IMR-90 (cell line): Measurements from ENCODE around the gene STING1. TPM values are rescaled to one million over a fixed set of nuclear protein-coding genes. Genes with fewer than 3 reads are reported as not detected.
"Not testable (repeated sequence)": the region's sequence is repeated elsewhere in the genome, so short reads cannot be mapped to it uniquely, and the experiment has no call there.

Experiments used
- ATAC-seq: fragments of 200-7000 bp; cut with Tn5 transposase; 2 replicates; pipeline ENCODE4 v1.9.1; 2020; ENCODE audit warnings: low read depth, mild to moderate bottlenecking, moderate library complexity
- BruUV-seq: library from RNA; stranded (reverse); fragments of 400-500 nt; replicated peaks from 2 replicates; lab custom pipeline; 2021; lab: Mats Ljungman, UMichigan
- CTCF ChIA-PET: fragments of 300-600 bp; formaldehyde crosslinking; extraction: SDS; loops from one replicate; lab custom pipeline; 2021; ENCODE audit warnings: antibody characterized with exemption; lab: Yijun Ruan, JAX
- POLR2A ChIA-PET: fragments of 300-600 bp; sonication (Branson Sonifier 250); formaldehyde crosslinking; loops from one replicate; lab custom pipeline; 2022; ENCODE audit warnings: antibody characterized with exemption; ENCODE audit not compliant: unreplicated experiment; lab: Charles Lee
- DNase-seq: peaks from one replicate; pipeline ENCODE4 v3.0.0; 2013
- H2AFZ ChIP-seq: replicated peaks from 2 replicates; pipeline ENCODE3; 2013; ENCODE audit warnings: low read length, mild to moderate bottlenecking; ENCODE audit not compliant: poor library complexity
- H2AK5ac ChIP-seq: 2 replicates; pipeline ENCODE4 v1.6.1; 2013; ENCODE audit warnings: low read depth, low read length, inconsistent platforms
- H2AK9ac ChIP-seq: replicated peaks from 2 replicates; pipeline ENCODE3; 2013; ENCODE audit warnings: mild to moderate bottlenecking, low read depth, low read length, moderate library complexity; ENCODE audit not compliant: poor library complexity
- H2BK120ac ChIP-seq: 2 replicates; pipeline ENCODE4 v1.6.1; 2013; ENCODE audit warnings: low read depth, low read length, inconsistent platforms
- H2BK15ac ChIP-seq: 3 replicates; pipeline ENCODE4 v1.6.1; 2013; ENCODE audit warnings: low read depth, low read length, inconsistent platforms
- H2BK20ac ChIP-seq: 2 replicates; pipeline ENCODE4 v1.6.1; 2013; ENCODE audit warnings: low read depth, mild to moderate bottlenecking, inconsistent platforms, low read length, moderate library complexity
- H2BK5ac ChIP-seq: 2 replicates; pipeline ENCODE4 v1.6.1; 2013; ENCODE audit warnings: mild to moderate bottlenecking, low read depth, low read length, inconsistent platforms; ENCODE audit not compliant: poor library complexity, severe bottlenecking
- H3K14ac ChIP-seq: replicated peaks from 2 replicates; pipeline ENCODE4 v1.6.1; 2013; ENCODE audit warnings: low read depth, low read length, inconsistent platforms
- H3K18ac ChIP-seq: 2 replicates; pipeline ENCODE4 v1.6.1; 2013; ENCODE audit warnings: low read depth, low read length, control low read depth
- H3K23ac ChIP-seq: 2 replicates; pipeline ENCODE4 v1.6.1; 2013; ENCODE audit warnings: low read depth, low read length, inconsistent platforms
- H3K27ac ChIP-seq: 2 replicates; pipeline ENCODE4 v1.5.1; 2013; ENCODE audit warnings: mild to moderate bottlenecking, control low read depth, low read length; ENCODE audit not compliant: insufficient read depth
- H3K27me3 ChIP-seq: 2 replicates; pipeline ENCODE4 v1.6.1; 2013; ENCODE audit warnings: low read length; ENCODE audit not compliant: control insufficient read depth, insufficient read depth
- H3K36me3 ChIP-seq: 2 replicates; pipeline ENCODE4 v1.6.1; 2013; ENCODE audit warnings: low read length, mixed read lengths; ENCODE audit not compliant: control insufficient read depth, insufficient read depth
- H3K4ac ChIP-seq: 2 replicates; pipeline ENCODE4 v1.6.1; 2013; ENCODE audit warnings: low read depth, low read length, inconsistent platforms
- H3K4me1 ChIP-seq: 2 replicates; pipeline ENCODE4 v1.6.1; 2013; ENCODE audit warnings: low read length, mixed read lengths; ENCODE audit not compliant: control insufficient read depth, insufficient read depth
- H3K4me2 ChIP-seq: 2 replicates; pipeline ENCODE4 v1.6.1; 2013; ENCODE audit warnings: low read depth, mild to moderate bottlenecking, control low read depth, low read length, moderate library complexity
- H3K4me3 ChIP-seq: 2 replicates; pipeline ENCODE4 v1.5.1; 2013; ENCODE audit warnings: low read depth, mild to moderate bottlenecking, control low read depth, low read length, moderate library complexity; ENCODE audit not compliant: insufficient read depth
- H3K56ac ChIP-seq: 2 replicates; pipeline ENCODE4 v1.6.1; 2013; ENCODE audit warnings: low read length, inconsistent platforms; ENCODE audit not compliant: insufficient read depth; ENCODE audit errors: extremely low read depth
- H3K79me1 ChIP-seq, 2 experiments: 2 replicates each; pipeline ENCODE4 v1.6.1; 2013; ENCODE audit warnings: low read length in 2 of 2, inconsistent platforms in 1 of 2, low read depth in 1 of 2
- H3K9ac ChIP-seq: 2 replicates; pipeline ENCODE4 v1.6.1; 2013; ENCODE audit warnings: low read depth, low read length, control low read depth
- H3K9me1 ChIP-seq: 2 replicates; pipeline ENCODE4 v1.6.1; 2013; ENCODE audit warnings: low read length, inconsistent platforms; ENCODE audit not compliant: insufficient read depth
- H3K9me3 ChIP-seq: 2 replicates; pipeline ENCODE4 v1.6.1; 2013; ENCODE audit warnings: low read length; ENCODE audit not compliant: control insufficient read depth, insufficient read depth
- H4K20me1 ChIP-seq: 2 replicates; pipeline ENCODE4 v1.6.1; 2013; ENCODE audit warnings: low read length, inconsistent platforms; ENCODE audit not compliant: insufficient read depth
- H4K5ac ChIP-seq: 2 replicates; pipeline ENCODE4 v1.6.1; 2013; ENCODE audit warnings: mild to moderate bottlenecking, low read depth, low read length, control low read depth
- H4K8ac ChIP-seq, 2 experiments: 2 replicates each; pipeline ENCODE4 v1.6.1; 2013; ENCODE audit warnings: low read depth in 2 of 2, low read length in 2 of 2, control low read depth in 1 of 2, inconsistent platforms in 1 of 2
- H4K91ac ChIP-seq: 2 replicates; pipeline ENCODE4 v1.6.1; 2013; ENCODE audit warnings: low read depth, low read length, inconsistent platforms; ENCODE audit not compliant: insufficient read depth
- MXI1 ChIP-seq: IDR thresholded peaks from 2 replicates; pipeline ENCODE4 v1.6.1; 2012; ENCODE audit warnings: low read depth, mild to moderate bottlenecking, low read length, moderate library complexity, borderline replicate concordance
- RAD21 ChIP-seq: IDR thresholded peaks from 2 replicates; pipeline ENCODE4 v1.6.1; 2012; ENCODE audit warnings: low read length, improper control_type of control experiment
- RFX5 ChIP-seq: IDR thresholded peaks from 2 replicates; pipeline ENCODE4 v1.8.0; 2012; ENCODE audit warnings: low read depth, mild to moderate bottlenecking, low read length, moderate library complexity
- SMC3 ChIP-seq: fragments of 150-350 bp; IDR thresholded peaks from 2 replicates; pipeline ENCODE4 v1.6.1; 2016; ENCODE audit warnings: low read depth, mild to moderate bottlenecking, antibody characterized with exemption, low read length, moderate library complexity
- WGBS, 2 experiments: methylation state at CpG; one replicate each; pipeline versions ENCODE4 v1.1.5 to v1.1.7; 2013; ENCODE audit warnings: missing lambda C conversion rate in 2 of 2; ENCODE audit not compliant: insufficient read length in 1 of 2; ENCODE audit errors: extremely low coverage in 2 of 2; 5-methylcytosine and 5-hydroxymethylcytosine counted together
- dilution Hi-C: fragments of 300-500 bp; cut with HindIII; formaldehyde crosslinking; loops from one replicate; pipeline ENCODE4 v1.14.3; 2018; ENCODE audit warnings: low sequenced_read_pairs; ENCODE audit not compliant: unreplicated experiment
- in situ Hi-C: fragments of 300-500 bp; cut with MboI; formaldehyde crosslinking; loops from 3 replicates; pipeline ENCODE4 v1.14.3; 2019; ENCODE audit warnings: low sequenced_read_pairs, inconsistent platforms, mixed read lengths
- intact Hi-C: fragments of 100-400 bp; cut with micrococcal nuclease; formaldehyde crosslinking; loops from 2 replicates; pipeline ENCODE4 v1.10.0; 2022
- polyA plus RNA-seq, 3 experiments: library from polyadenylated mRNA; depleted of rRNA; stranded (reverse); fragments of >200 nt; gene quantifications; 2 replicates each; pipeline ENCODE4 v1.2.3, GENCODE V29; 2012; ENCODE audit warnings: low replicate concordance in 1 of 3
- total RNA-seq: library from RNA; depleted of rRNA; stranded (reverse); fragments of >200 nt; gene quantifications from 2 replicates; pipeline ENCODE4 v1.2.3, GENCODE V29; 2012

Gene STING1
- total and polyA plus RNA-seq, 2 of the 4 experiments (the other 2 are of a cell fraction), result 18.6 to 63.5 TPM

DNA sequence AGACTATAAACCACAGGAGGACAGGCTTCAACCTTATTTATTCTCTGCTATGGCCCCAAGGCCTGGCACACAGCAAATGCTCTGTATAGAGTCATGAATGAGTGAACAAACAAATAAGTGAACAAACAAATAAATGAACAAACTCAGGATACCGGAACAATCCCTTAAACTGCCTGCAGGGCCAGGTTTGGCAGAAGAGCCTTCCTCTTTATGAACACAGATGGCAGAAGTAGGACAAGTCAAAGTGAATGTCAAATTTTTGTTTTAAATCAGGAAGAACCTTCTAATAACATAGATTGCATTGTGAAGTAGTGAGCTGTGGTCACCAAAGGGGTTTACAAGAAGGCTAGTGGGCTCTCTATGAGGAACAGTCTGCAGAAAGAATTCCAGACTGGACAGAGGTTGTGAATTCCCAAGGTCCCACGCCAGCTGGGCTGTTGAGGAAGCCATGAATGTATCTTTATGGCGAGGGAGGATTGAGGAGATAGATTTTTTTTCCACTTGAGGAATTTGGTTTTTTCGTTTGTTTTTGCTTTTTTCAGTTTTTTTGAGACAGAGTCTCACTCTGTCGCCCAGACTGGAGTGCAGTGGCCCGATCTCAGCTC is 30.3 kb upstream of the STING1 start:
- ATAC-seq, result no peak

DNA sequence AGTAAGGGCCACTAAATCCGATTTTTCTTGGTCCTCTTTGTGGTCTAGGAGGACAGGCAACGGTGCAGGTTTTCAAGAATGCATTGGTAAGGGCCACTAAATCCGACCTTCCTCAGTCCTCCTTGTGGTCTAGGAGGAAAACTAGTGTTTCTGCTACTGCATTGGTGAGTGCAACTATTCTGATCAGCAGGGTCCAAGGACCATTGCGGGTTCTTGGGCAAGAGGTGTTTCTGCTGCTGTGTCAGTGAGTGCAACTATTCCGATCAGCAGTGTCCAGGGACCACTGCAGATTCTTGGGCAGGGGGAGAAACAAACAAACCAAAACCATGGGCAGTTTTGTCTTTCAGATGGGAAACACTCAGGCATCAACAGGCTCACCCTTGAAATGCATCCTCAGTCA is 22.2 kb upstream of the STING1 start:
- CTCF ChIA-PET, BruUV-seq, ATAC-seq: not testable (repeated sequence)

More for the DNA sequence above, 30.3 kb upstream of the STING1 start:
- H3K18ac ChIP-seq, result no peak overlapping the region
- H2BK20ac ChIP-seq, result no peak overlapping the region
- H3K23ac ChIP-seq, result no peak overlapping the region
- CTCF ChIA-PET, result interaction anchor here (0.6 to 3.2 kb wide), 9 partner anchors 10 to 146 kb away, joined by 3 to 32 read pairs (median 4); partner anchors contain the start of gene DNAJC18
- no peak overlapping the region for H2BK120ac ChIP-seq
- dilution Hi-C loops (loop anchor here (25.0 kb wide), 1 partner anchor 101 kb away; the partner anchor contains the start of gene SPATA24), intact Hi-C loops (loop anchor here (1.0 kb wide), 1 partner anchor 91 kb away; no protein-coding TSS in a partner anchor), in situ Hi-C loops (no loop called here)
- H4K5ac ChIP-seq, result no peak overlapping the region
- no peak overlapping the region for H3K14ac ChIP-seq
- H2AFZ ChIP-seq, result peak overlapping the region; percentile 9
- POLR2A ChIA-PET, result no interaction called here
- no peak overlapping the region for H2AK5ac ChIP-seq
- no peaks in the 10 kb centered on the region for H3K9me3 ChIP-seq
- no peak for TF ChIP-seq MXI1
- TF ChIP-seq RFX5, result no peak
- TF ChIP-seq SMC3, result no peak
- 0 out of 2 replicates have a peak, but pooled peaks have one; percentile 18 for TF ChIP-seq RAD21
- BruUV-seq, result no TSS peak
- H3K4ac ChIP-seq, result no peak overlapping the region
- H3K56ac ChIP-seq, result no peak overlapping the region
- H3K36me3 ChIP-seq, result no peaks in the 10 kb centered on the region
- no peaks in the 10 kb centered on the region; a peak in 1 of 4 replicates for H3K79me1 ChIP-seq
- no peak overlapping the region for H2BK5ac ChIP-seq
- H3K4me1 ChIP-seq, result peaks cover 3% of the 10 kb centered on the region
- H3K9me1 ChIP-seq, result peaks cover 4% of the 10 kb centered on the region
- H4K91ac ChIP-seq, result no peak overlapping the region
- H3K4me3 ChIP-seq, result no peak overlapping the region
- no peak overlapping the region for H2BK15ac ChIP-seq
- H3K27ac ChIP-seq, result no peak overlapping the region
- DNase-seq, result no peak
- no peaks in the 10 kb centered on the region for H4K20me1 ChIP-seq
- no peak overlapping the region for H2AK9ac ChIP-seq
- H3K27me3 ChIP-seq, result no peaks in the 10 kb centered on the region
- H3K4me2 ChIP-seq, result no peak overlapping the region
- no peak overlapping the region for H3K9ac ChIP-seq
- H4K8ac ChIP-seq, result no peak overlapping the region
- 75% methylated on average over 2 of the region's 6 CpGs; no CpG with 5 or more reads in 1 of the 2 experiments for WGBS, 2 experiments

More for the DNA sequence above, 22.2 kb upstream of the STING1 start:
- H3K9me3 ChIP-seq, H4K5ac ChIP-seq, H2BK5ac ChIP-seq, H2BK20ac ChIP-seq, H3K36me3 ChIP-seq, H3K14ac ChIP-seq, H4K8ac ChIP-seq, DNase-seq, H3K18ac ChIP-seq, H2BK15ac ChIP-seq, H2AFZ ChIP-seq, H3K4me1 ChIP-seq, POLR2A ChIA-PET, H3K56ac ChIP-seq, H4K91ac ChIP-seq, H3K23ac ChIP-seq, intact Hi-C loops, H2AK5ac ChIP-seq, H3K79me1 ChIP-seq, H3K9me1 ChIP-seq, H3K9ac ChIP-seq, H2BK120ac ChIP-seq, H3K4me3 ChIP-seq, H3K27ac ChIP-seq, H3K4me2 ChIP-seq, H3K27me3 ChIP-seq, H3K4ac ChIP-seq, in situ Hi-C loops, H4K20me1 ChIP-seq, H2AK9ac ChIP-seq: not testable (repeated sequence)
- dilution Hi-C loops, result loop anchor here (25.0 kb wide), 1 partner anchor 92 kb away; the partner anchor contains the start of gene SPATA24
- 79% methylated on average over 5 of the region's 5 CpGs; no CpG with 5 or more reads in 1 of the 2 experiments for WGBS, 2 experiments
